Anterior cingulate cortex (tissue), 58 donors: ENCODE data around the gene RIOK2.
"Not testable (repeated sequence)": the region's sequence is repeated elsewhere in the genome, so short reads cannot be mapped to it uniquely, and the experiment has no call there.

ENCODE experiments used
- DNase-seq, 58 donors: peaks; one replicate each; lab custom pipeline; 2025; lab: John Stamatoyannopoulos, UW

Gene RIOK2

GRCh38 chr5:97183100-97183929, at the start of gene RIOK2:
Gene RIOK2, minus strand, starts transcription at chr5:97183247. Its CDS starts 56 bp downstream, at chr5:97183191.
- peak; percentile 44 to 93 (median 87) for DNase-seq

- DNase-seq = peak in 19 of 58 donors; percentile 0 to 75 (median 7)
Measured at GRCh38 chr5:97231025-97231636, 48.1 kb upstream of the RIOK2 start.

GRCh38 chr5:97229688-97230285, 46.7 kb upstream of the RIOK2 start:
- DNase-seq = no peak

GRCh38 chr5:97229196-97229595, 46.1 kb upstream of the RIOK2 start:
- no peak for DNase-seq

- no peak for DNase-seq
Measured at GRCh38 chr5:97225222-97225621, 42.2 kb upstream of the RIOK2 start.

GRCh38 chr5:97224112-97224750, 41.2 kb upstream of the RIOK2 start:
- DNase-seq = no peak

GRCh38 chr5:97223596-97223995, 40.5 kb upstream of the RIOK2 start:
- no peak for DNase-seq

- DNase-seq = no peak
Measured at GRCh38 chr5:97209343-97209742, 26.3 kb upstream of the RIOK2 start.

- no peak for DNase-seq
Measured at GRCh38 chr5:97208714-97209113, 25.7 kb upstream of the RIOK2 start.

- no peak for DNase-seq
Measured at GRCh38 chr5:97208184-97208713, 25.2 kb upstream of the RIOK2 start.

- no peak for DNase-seq
Measured at GRCh38 chr5:97194366-97194765, 11.3 kb upstream of the RIOK2 start.

- no peak for DNase-seq
Measured at GRCh38 chr5:97193355-97193688, 10.3 kb upstream of the RIOK2 start.

- DNase-seq = no peak
Measured at GRCh38 chr5:97192580-97193354, 9.7 kb upstream of the RIOK2 start.

GRCh38 chr5:97191893-97192292, 8.8 kb upstream of the RIOK2 start:
- DNase-seq = no peak

- DNase-seq = not testable (repeated sequence)
Measured at GRCh38 chr5:97189523-97189922, 6.5 kb upstream of the RIOK2 start.

- DNase-seq = no peak
Measured at GRCh38 chr5:97183930-97184213, 825 bp upstream of the RIOK2 start.

- DNase-seq = no peak
Measured at GRCh38 chr5:97182571-97183099, 412 bp downstream of the RIOK2 start.

- no peak for DNase-seq
Measured at GRCh38 chr5:97181856-97182545, 1.0 kb downstream of the RIOK2 start.

- not testable (repeated sequence) for DNase-seq
Measured at GRCh38 chr5:97179457-97179856, 3.6 kb downstream of the RIOK2 start.

GRCh38 chr5:97172227-97172626, 10.8 kb downstream of the RIOK2 start:
- no peak for DNase-seq
